Heart left ventricle (tissue), 16 donors: ENCODE data around the gene DPYSL5. TPM values are rescaled to one million over a fixed set of nuclear protein-coding genes. Genes with fewer than 3 reads are reported as not detected.

Experiments used
- ATAC-seq, 4 donors: fragments of 200-7000 bp; cut with Tn5 transposase; one replicate each; pipeline ENCODE4 v1.9.1; 2020 to 2022; ENCODE audit warnings: moderate library complexity in 4 of 4, mild to moderate bottlenecking in 3 of 4, moderate number of reproducible peaks in 1 of 4
- DNase-seq, 5 donors: peaks; one replicate each; pipeline ENCODE4 v3.0.0-alpha.2; 2020
- H3K27ac ChIP-seq, 12 donors: fragments of 200-600 bp; sonication (generic) in 4 of 12; one replicate each; pipeline versions ENCODE4 v1.5.0 to v1.8.0; 2016 to 2022; ENCODE audit warnings: mild to moderate bottlenecking in 2 of 12
- H3K27me3 ChIP-seq, 9 donors: fragments of 200-600 bp; sonication (generic) in 2 of 9; one replicate each; pipeline versions ENCODE4 v1.5.1 to v1.8.0; 2016 to 2022; ENCODE audit warnings: mild to moderate bottlenecking in 3 of 9
- H3K36me3 ChIP-seq, 9 donors: fragments of 200-600 bp; sonication (generic) in 2 of 9; one replicate each; pipeline versions ENCODE4 v1.5.0 to v1.8.0; 2018 to 2022; ENCODE audit warnings: mild to moderate bottlenecking in 2 of 9
- H3K4me1 ChIP-seq, 12 donors: fragments of 200-600 bp; sonication (generic) in 4 of 12; one replicate each; pipeline versions ENCODE4 v1.5.0 to v1.8.0; 2016 to 2022; ENCODE audit warnings: mild to moderate bottlenecking in 3 of 12
- H3K4me3 ChIP-seq, 12 donors: fragments of 200-600 bp; sonication (generic) in 4 of 12; one replicate each; pipeline versions ENCODE4 v1.5.0 to v1.8.0; 2017 to 2022; ENCODE audit warnings: mild to moderate bottlenecking in 9 of 12, moderate library complexity in 4 of 12
- H3K9me3 ChIP-seq, 12 donors: fragments of 200-600 bp; sonication (generic) in 4 of 12; one replicate each; pipeline versions ENCODE4 v1.5.0 to v1.8.0; 2016 to 2022; ENCODE audit warnings: mild to moderate bottlenecking in 1 of 12
- POLR2A ChIP-seq, 2 donors: fragments of 450-650 bp; IDR thresholded peaks; one replicate each; pipeline ENCODE4 v1.6.1; 2017; ENCODE audit warnings: antibody characterized with exemption in 2 of 2, mild to moderate bottlenecking in 2 of 2, moderate library complexity in 2 of 2
- WGBS, 4 donors: extraction: QIAGEN DNeasy Blood & Tissue Kit in 2 of 4; methylation state at CpG; one replicate each; pipeline versions ENCODE4 v1.1.5 to v1.1.7; 2013 to 2018; 5-methylcytosine and 5-hydroxymethylcytosine counted together
- intact Hi-C, 10 donors: fragments of 100-400 bp; cut with DNase I; formaldehyde crosslinking; loops; one replicate each; pipeline versions ENCODE4 v1.11.1 to v1.14.2; 2022
- polyA plus RNA-seq, 2 donors: library from polyadenylated mRNA; stranded (reverse); fragments of 200-250 nt; gene quantifications; one replicate each; pipeline ENCODE4 v1.2.3, GENCODE V29; 2013
- total RNA-seq, 9 donors: library from RNA; depleted of rRNA in 2 of 9; stranded (reverse); fragments of >200 nt in 2 of 9; fragmentation: NEBNext Ultra II Directional in 3 of 9; extraction: Animal tissue kit (Norgen Biotek cat#: 25700) in 3 of 9; gene quantifications; one replicate each; pipeline versions ENCODE4 v1.1.0 to v1.2.4, GENCODE V29; 2016 to 2023
- TF ChIP-seq, protein P1 (sequence below), 12 donors: fragments of 200-600 bp; sonication (generic) in 4 of 12; IDR thresholded peaks; one replicate each; pipeline versions ENCODE4 v1.5.0 to v1.8.0; 2018 to 2022; ENCODE audit warnings: antibody characterized with exemption in 12 of 12, mild to moderate bottlenecking in 5 of 12
- donor health status: ischemic (EF 13 %, LVEDD 7.1; RV severe dilation, severe dysfunction).
- donor health status: healthy with polysubstance abuse.
- donor health status: DM: no; HTN: yes; CAD: no.
- donor health status: DM: no; HTN: no; CAD: no.
- donor health status: ischemic (EF 25% LVEDD 6.9; RV normal size, moderate dysfunction).
- donor health status: ischemic (EF 25% LVEDD 5.7; RV mildly dilated, moderate dysfunction).
- donor health status: healthy.
- donor health status: DM: yes; HTN: yes; CAD: no.
- donor health status: ischemic (EF 35%, LVEDD 5.7; RV mildly dilated, moderate dysfunction).
- donor health status: nonischemic (EF 11% LVEDD 7.7; RV severe dilation, severe dysfunction).
- donor health status: DM: yes; HTN: yes; CAD: no.
- donor health status: PGD.
- donor health status: ischemic (EF 29% LVEDD 5.4; RV normal size, mild dysfunction).
- donor health status: nonischemic (EF 23%, LVEDD 6.1; RV moderate dilation, normal function).

DPYSL5 gene
- total and polyA plus RNA-seq, 11 donors = 0.06 to 0.13 TPM; not detected in 9

DNA sequence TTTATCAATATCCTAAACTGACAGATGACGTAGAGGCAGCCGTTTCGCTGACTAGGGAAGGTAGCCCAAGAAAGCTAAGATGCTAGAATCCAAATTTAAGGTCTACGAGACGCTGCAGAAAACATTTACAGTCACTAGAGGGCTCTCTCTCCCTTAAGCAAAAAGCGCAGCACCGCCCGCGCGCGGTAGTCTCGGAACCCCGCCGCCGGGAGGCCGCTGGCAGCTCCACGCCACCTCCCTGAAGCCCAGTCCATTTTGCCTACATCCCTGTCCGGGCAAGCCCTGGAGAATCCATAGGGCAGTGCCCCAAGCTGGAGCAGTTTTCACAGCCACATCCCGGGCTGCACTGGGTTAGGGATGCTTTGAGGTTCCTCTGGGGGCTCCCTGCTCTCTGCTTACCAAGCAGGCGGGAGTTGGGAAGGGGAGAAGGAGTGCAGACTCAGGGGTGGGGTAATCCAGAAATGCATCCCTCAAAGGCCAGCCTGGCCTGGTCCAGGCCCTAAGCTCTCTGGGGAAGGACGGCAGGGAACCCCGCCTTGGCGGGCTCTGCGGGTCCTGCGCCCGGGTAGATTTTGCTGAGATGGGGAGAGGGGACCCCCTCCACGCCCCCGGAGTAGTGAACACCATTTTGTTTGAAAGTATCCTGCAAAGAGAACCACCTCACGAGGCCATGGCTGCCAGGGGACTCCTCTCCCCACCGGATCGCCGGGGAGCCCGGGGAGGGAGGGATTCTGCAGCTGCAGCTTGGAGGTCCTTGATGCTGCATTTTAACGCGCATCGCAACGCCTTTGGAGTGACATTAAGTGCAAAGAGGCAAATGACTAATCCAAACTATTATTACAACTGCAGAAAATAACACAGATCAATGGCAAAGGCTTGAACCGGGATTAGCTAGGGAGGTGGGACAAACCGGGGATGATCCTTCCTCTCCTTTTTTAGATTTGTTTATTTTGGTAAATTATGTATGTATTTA lies 1.3 kb upstream of the DPYSL5 start:
- peak in 3 of 4 donors; percentile 78 to 89 (median 88) for ATAC-seq
- Histone ChIP-seq H3K36me3 (no peaks in the 10 kb centered on the region), H3K4me3 (peak overlapping the region in 1 of 12 donors; percentile 16), H3K27me3 (peaks cover 41 to 93% (median 63%) of the 10 kb centered on the region in 9 donors), H3K27ac (no peak overlapping the region), H3K4me1 (peaks cover 9 to 39% (median 30%) of the 10 kb centered on the region in 12 donors), H3K9me3 (no peaks in the 10 kb centered on the region)
- 4 to 8% (median 6%) methylated on average over 27 to 39 of the region's 39 CpGs for WGBS, 4 donors
- peak; percentile 57 to 82 (median 64) for DNase-seq
- intact Hi-C loops = loop anchor here (1.0 to 10.0 kb wide), 9 partner anchors 76 to 248 kb away; no protein-coding TSS in a partner anchor
- TF ChIP-seq, protein P1, sequence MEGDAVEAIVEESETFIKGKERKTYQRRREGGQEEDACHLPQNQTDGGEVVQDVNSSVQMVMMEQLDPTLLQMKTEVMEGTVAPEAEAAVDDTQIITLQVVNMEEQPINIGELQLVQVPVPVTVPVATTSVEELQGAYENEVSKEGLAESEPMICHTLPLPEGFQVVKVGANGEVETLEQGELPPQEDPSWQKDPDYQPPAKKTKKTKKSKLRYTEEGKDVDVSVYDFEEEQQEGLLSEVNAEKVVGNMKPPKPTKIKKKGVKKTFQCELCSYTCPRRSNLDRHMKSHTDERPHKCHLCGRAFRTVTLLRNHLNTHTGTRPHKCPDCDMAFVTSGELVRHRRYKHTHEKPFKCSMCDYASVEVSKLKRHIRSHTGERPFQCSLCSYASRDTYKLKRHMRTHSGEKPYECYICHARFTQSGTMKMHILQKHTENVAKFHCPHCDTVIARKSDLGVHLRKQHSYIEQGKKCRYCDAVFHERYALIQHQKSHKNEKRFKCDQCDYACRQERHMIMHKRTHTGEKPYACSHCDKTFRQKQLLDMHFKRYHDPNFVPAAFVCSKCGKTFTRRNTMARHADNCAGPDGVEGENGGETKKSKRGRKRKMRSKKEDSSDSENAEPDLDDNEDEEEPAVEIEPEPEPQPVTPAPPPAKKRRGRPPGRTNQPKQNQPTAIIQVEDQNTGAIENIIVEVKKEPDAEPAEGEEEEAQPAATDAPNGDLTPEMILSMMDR (IDR thresholded peaks at IDR 0.05) = peak; percentile 68 to 84 (median 77)
- TF ChIP-seq POLR2A (IDR thresholded peaks at IDR 0.05) = no peak

DNA sequence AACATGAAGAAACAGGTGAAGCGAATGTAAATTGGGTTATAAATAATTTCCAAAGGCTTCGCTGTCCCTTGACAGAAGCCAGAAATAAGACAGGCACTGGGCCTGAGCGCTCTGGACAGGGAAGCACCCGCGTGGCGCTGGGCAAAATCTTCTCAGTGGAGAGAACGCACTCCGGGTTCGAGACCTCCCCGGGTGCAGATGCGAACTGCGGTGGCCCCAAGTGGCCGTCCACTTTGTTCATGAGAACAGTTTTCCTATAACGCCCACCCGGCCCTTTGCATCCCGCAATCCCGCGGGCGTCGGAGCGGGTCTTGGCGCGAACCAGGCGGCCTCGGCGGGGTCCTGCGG lies 651 bp upstream of the DPYSL5 start:
- intact Hi-C loops = loop anchor here (2.0 to 10.0 kb wide), 8 partner anchors 75 to 248 kb away; no protein-coding TSS in a partner anchor

DNA sequence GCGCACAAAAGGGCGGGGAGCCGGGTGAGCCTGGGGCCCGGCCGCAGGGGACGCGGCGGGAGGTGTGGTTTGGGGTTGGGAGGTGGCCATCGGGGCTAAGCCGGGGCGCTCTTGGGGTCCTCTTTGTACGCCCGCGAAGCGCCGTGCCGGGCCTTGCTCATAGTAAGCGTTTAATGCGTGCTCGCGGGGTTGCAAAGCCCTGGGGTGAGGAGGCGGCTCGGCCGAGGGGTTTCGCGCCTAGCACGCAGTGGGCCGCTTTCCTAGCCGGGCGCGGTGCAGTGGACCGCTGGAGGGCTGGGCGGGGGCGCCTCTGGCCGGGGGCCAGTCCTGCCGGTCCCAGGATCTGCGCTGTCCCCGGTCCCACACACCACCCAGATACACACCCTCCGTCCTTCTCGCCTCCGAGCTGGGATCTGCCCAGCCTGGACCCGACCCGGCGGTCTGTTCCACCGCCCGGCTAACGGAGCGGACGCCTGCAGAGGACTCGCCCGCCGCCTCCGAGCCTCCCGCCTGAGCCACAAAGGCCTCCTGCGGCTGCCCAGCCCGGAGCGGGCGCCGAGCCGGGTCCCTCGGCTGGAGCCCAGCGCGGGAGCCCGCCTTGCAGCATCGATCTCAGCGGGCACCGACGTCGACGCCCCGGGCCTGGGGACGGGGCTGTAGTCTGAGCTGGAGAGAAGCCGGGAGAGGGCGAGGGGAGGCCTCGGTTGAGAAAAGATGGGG lies 564 bp downstream of the DPYSL5 start:
- Histone ChIP-seq H3K36me3 (no peaks in the 10 kb centered on the region), H3K4me1 (peaks cover 9 to 49% (median 33%) of the 10 kb centered on the region in 12 donors), H3K27ac (no peak overlapping the region), H3K27me3 (peaks cover 38 to 86% (median 64%) of the 10 kb centered on the region in 9 donors), H3K9me3 (no peaks in the 10 kb centered on the region), H3K4me3 (peak overlapping the region in 11 of 12 donors; percentile 16 to 50 (median 40))
- intact Hi-C loops = loop anchor here in 8 of 10 donors (5.0 to 10.0 kb wide), 5 partner anchors 74 to 246 kb away; no protein-coding TSS in a partner anchor
- ATAC-seq = peak in 1 of 4 donors; percentile 41
- peak in 1 of 5 donors; percentile 67 for DNase-seq
- TF ChIP-seq POLR2A (IDR thresholded peaks at IDR 0.05) = no peak
- TF ChIP-seq, protein P1 (IDR thresholded peaks at IDR 0.05) = no peak
- 1% methylated on average over 10 to 75 of the region's 75 CpGs for WGBS, 4 donors

More for the DNA sequence above, 651 bp upstream of the DPYSL5 start:
- 2 to 4% (median 2%) methylated on average over 22 to 27 of the region's 27 CpGs for WGBS, 4 donors
- ATAC-seq (no peak), DNase-seq (no peak)
- no peak overlapping the region for H3K27ac ChIP-seq
- no peak for TF ChIP-seq POLR2A (IDR thresholded peaks at IDR 0.05)
- TF ChIP-seq, protein P1 (IDR thresholded peaks at IDR 0.05) = no peak
- no peaks in the 10 kb centered on the region for H3K36me3 ChIP-seq
- H3K27me3 ChIP-seq = peaks cover 39 to 93% (median 64%) of the 10 kb centered on the region in 9 donors
- peak overlapping the region; percentile 16 to 50 (median 40) for H3K4me3 ChIP-seq
- no peaks in the 10 kb centered on the region for H3K9me3 ChIP-seq
- H3K4me1 ChIP-seq = peaks cover 9 to 39% (median 30%) of the 10 kb centered on the region in 12 donors
